HepG2 (cell line): ENCODE results near the gene TATDN2. TPM values are rescaled to one million over a fixed set of nuclear protein-coding genes. Genes with fewer than 3 reads are reported as not detected.

Experiments used
- ATF7 ChIP-seq, 2 experiments: fragments of 450-650 bp in 1 of 2; sonication (generic) in 1 of 2; formaldehyde crosslinking in 1 of 2; IDR thresholded peaks; 2 replicates each; pipeline versions ENCODE4 v1.4.0 to v1.6.1; 2016 to 2020; ENCODE audit warnings: antibody characterized with exemption in 1 of 2, mild to moderate bottlenecking in 1 of 2, missing genetic modification reagents in 1 of 2
- FOXM1 ChIP-seq: sonication (generic); formaldehyde crosslinking; IDR thresholded peaks from 2 replicates; pipeline ENCODE4 v1.5.0; 2020; ENCODE audit warnings: missing genetic modification reagents
- GATA4 ChIP-seq: sonication (generic); IDR thresholded peaks from 2 replicates; pipeline ENCODE4 v1.6.1; 2016; ENCODE audit warnings: antibody characterized with exemption, low read depth, borderline replicate concordance
- HIC2 ChIP-seq: sonication (generic); formaldehyde crosslinking; IDR thresholded peaks from 2 replicates; pipeline ENCODE4 v1.9.0; 2022; ENCODE audit warnings: low read depth, missing genetic modification reagents
- HOXA3 ChIP-seq: sonication (generic); formaldehyde crosslinking; IDR thresholded peaks from 2 replicates; pipeline ENCODE4 v1.5.0; 2020; ENCODE audit warnings: missing genetic modification reagents
- LCORL ChIP-seq, 2 experiments: fragments of 450-650 bp in 1 of 2; sonication (generic) in 1 of 2; formaldehyde crosslinking in 1 of 2; IDR thresholded peaks; 2 replicates each; pipeline versions ENCODE4 v1.5.0 to v1.6.1; 2017 to 2020; ENCODE audit warnings: antibody characterized with exemption in 1 of 2, missing genetic modification reagents in 1 of 2
- LRRFIP1 ChIP-seq: sonication (generic); formaldehyde crosslinking; conservative IDR thresholded peaks from 2 replicates; pipeline ENCODE4 v1.4.0; 2020; ENCODE audit warnings: missing genetic modification reagents
- RNF2 ChIP-seq: fragments of 450-650 bp; conservative IDR thresholded peaks from 2 replicates; pipeline ENCODE4 v1.6.1; 2016; ENCODE audit warnings: low read depth
- RNF219 ChIP-seq: sonication (generic); formaldehyde crosslinking; IDR thresholded peaks from 2 replicates; pipeline ENCODE4 v1.5.0; 2020; ENCODE audit warnings: mild to moderate bottlenecking, missing genetic modification reagents
- TERF1 ChIP-seq: sonication (generic); formaldehyde crosslinking; IDR thresholded peaks from 2 replicates; pipeline ENCODE4 v1.8.0; 2022; ENCODE audit warnings: mild to moderate bottlenecking, missing genetic modification reagents, moderate library complexity
- THAP9 ChIP-seq: sonication (generic); formaldehyde crosslinking; IDR thresholded peaks from 2 replicates; pipeline ENCODE4; 2020; ENCODE audit warnings: missing genetic modification reagents, mild to moderate bottlenecking, borderline replicate concordance
- ZBTB25 ChIP-seq: IDR thresholded peaks from 2 replicates; pipeline ENCODE4 v1.6.1; 2018; ENCODE audit warnings: missing genetic modification reagents
- ZMYM2 ChIP-seq: sonication (generic); formaldehyde crosslinking; IDR thresholded peaks from 2 replicates; pipeline ENCODE4 v1.8.0; 2022; ENCODE audit warnings: mild to moderate bottlenecking, missing genetic modification reagents
- ZNF20 ChIP-seq: sonication (generic); formaldehyde crosslinking; IDR thresholded peaks from 2 replicates; pipeline ENCODE4 v1.4.0; 2020; ENCODE audit warnings: mild to moderate bottlenecking, moderate library complexity, missing genetic modification reagents
- ZNF580 ChIP-seq: IDR thresholded peaks from 2 replicates; pipeline ENCODE4 v1.6.1; 2016; ENCODE audit warnings: low read depth, borderline replicate concordance
- ZNF703 ChIP-seq: sonication (generic); formaldehyde crosslinking; IDR thresholded peaks from 2 replicates; pipeline ENCODE4 v1.5.1; 2020; ENCODE audit warnings: missing genetic modification reagents, mild to moderate bottlenecking, moderate library complexity, borderline replicate concordance
- ZNF772 ChIP-seq: sonication (generic); formaldehyde crosslinking; IDR thresholded peaks from 2 replicates; pipeline ENCODE4 v1.5.0; 2020; ENCODE audit warnings: mild to moderate bottlenecking, missing genetic modification reagents
- polyA plus RNA-seq, 8 experiments: library from polyadenylated mRNA; depleted of rRNA in 3 of 8; stranded (reverse) in 7 of 8; unstranded in 1 of 8; fragments of >200 nt; fragmentation: Illumina TruSeq in 4 of 8; extraction: Trizol in 4 of 8; gene quantifications; 2 replicates each; pipeline versions ENCODE4 v1.2.1 to v1.2.3, GENCODE V29; 2011 to 2016; ENCODE audit warnings: low read depth in 4 of 8, missing spikeins in 1 of 8, mixed read lengths in 1 of 8; ENCODE audit not compliant: insufficient read depth in 1 of 8
- total RNA-seq, 5 experiments: library from RNA; depleted of rRNA; stranded (reverse); fragments of >200 nt; fragmentation: Illumina TruSeq; extraction: Trizol; gene quantifications; 2 replicates each; pipeline ENCODE4 v1.2.3, GENCODE V29; 2016; ENCODE audit warnings: low read depth in 1 of 5

Gene TATDN2
- total and polyA plus RNA-seq, 2 of the 13 experiments (the other 11 are each of a cell fraction or from before 2014, with no cell fraction given), result 12.1 to 21.9 TPM

GRCh38 chr3:10249833-10250232 is 1.6 kb downstream of the TATDN2 start (continued):
- no peak for TF ChIP-seq RNF219
- TF ChIP-seq ATF7 (IDR thresholded peaks at IDR 0.05), result no peak
- TF ChIP-seq ATF7 (CRISPR knock-in tag; IDR thresholded peaks at IDR 0.05), result no peak
- no peak for TF ChIP-seq GATA4
- TF ChIP-seq FOXM1 (CRISPR knock-in tag), result no peak
- no peak for TF ChIP-seq HOXA3 (CRISPR knock-in tag)
- no peak for TF ChIP-seq LRRFIP1 (CRISPR knock-in tag)
- TF ChIP-seq ZNF703 (CRISPR knock-in tag), result no peak
- no peak for TF ChIP-seq ZNF772 (CRISPR knock-in tag)
- no peak for TF ChIP-seq ZMYM2 (CRISPR knock-in tag)
- TF ChIP-seq HIC2 (CRISPR knock-in tag), result no peak
- TF ChIP-seq TERF1 (CRISPR knock-in tag), result no peak
- TF ChIP-seq LCORL (IDR thresholded peaks at IDR 0.05), result no peak
- 0 out of 2 replicates have a peak, but pooled peaks have one; percentile 19 for TF ChIP-seq LCORL (CRISPR knock-in tag; IDR thresholded peaks at IDR 0.05)
- TF ChIP-seq ZNF20, result no peak
- TF ChIP-seq ZNF580, result no peak
- no peak for TF ChIP-seq THAP9 (CRISPR knock-in tag)
- no peak for TF ChIP-seq RNF2
- TF ChIP-seq ZBTB25 (CRISPR knock-in tag), result no peak
